CD4-positive, alpha-beta T cell treated with Interleukin-15 for 4 hours (primary cell): Measurements from ENCODE around the gene PSMD11.
A peak's percentile ranks its signal among the peaks of the same experiment; 100 is the strongest.

Experiments
- DNase-seq: peaks from one replicate; pipeline ENCODE4 v3.0.0-alpha.2; 2020; ENCODE audit warnings: low spot score

The PSMD11 gene

DNA sequence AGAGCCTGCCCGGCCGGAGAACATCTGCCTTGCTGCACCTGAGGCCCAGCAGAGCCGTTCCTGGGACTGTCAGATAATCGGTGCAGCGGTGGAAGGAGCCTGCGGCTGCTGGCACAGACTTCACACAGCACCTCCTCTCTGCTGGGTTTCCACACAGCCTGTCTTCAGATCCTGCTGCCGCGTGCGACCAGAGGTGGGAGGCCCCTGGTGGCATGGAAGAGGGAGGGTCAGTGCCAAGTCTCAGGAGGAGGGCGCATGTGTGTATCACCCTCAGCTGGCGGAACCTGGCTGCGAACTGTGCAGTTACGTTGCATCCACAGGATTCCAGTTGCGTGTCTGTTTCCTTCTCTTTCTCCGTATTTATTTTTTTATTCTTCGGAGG is 45.8 kb downstream of the PSMD11 start:
- DNase-seq, result no peak

DNA sequence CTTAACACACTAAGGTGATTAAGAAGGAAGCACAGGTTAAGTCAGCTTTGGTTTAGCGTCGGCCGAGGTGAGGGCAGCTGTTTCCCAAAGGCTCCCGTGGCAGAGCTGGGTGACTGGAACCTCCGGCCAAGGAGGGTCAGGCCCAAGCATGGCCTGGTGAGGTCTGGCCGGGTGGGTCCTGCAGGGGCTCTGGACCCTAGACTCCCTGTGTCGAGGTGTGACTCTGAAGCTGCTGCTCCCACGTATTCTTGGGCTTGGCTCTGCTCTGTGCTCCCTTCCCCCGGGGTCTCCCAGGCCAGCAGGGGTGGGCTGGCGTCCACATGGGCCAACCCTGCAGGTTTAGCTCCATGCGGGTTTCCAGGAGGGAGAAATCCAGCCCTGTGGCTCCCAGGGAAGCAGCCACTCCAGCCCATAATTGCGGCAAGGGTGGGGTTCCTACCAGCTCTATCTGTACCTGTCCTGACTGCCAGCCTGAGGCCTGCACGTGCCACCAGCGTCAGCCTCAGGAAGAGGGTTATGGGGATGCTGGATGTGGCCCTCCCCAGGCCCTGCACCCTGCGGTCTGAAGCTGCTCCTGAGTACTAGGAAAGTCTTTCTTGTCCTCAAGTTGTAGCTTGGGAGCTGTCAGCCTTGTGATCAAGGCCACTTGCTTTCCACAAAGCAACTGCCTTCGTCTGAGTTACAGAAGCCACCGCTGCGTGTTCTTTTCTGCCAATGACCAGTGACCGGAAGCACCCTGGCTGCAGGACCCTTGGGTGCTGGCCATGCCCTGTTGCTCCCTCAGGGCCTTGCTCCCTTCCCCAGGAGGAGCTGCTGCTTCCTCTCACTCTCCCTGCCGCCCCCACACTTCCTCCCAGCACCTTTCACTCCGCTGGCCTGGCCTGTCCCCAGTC is 47.3 kb downstream of the PSMD11 start:
- no peak for DNase-seq

GRCh38 chr17:32492264-32492589 is 47.9 kb downstream of the PSMD11 start:
- no peak for DNase-seq

DNA sequence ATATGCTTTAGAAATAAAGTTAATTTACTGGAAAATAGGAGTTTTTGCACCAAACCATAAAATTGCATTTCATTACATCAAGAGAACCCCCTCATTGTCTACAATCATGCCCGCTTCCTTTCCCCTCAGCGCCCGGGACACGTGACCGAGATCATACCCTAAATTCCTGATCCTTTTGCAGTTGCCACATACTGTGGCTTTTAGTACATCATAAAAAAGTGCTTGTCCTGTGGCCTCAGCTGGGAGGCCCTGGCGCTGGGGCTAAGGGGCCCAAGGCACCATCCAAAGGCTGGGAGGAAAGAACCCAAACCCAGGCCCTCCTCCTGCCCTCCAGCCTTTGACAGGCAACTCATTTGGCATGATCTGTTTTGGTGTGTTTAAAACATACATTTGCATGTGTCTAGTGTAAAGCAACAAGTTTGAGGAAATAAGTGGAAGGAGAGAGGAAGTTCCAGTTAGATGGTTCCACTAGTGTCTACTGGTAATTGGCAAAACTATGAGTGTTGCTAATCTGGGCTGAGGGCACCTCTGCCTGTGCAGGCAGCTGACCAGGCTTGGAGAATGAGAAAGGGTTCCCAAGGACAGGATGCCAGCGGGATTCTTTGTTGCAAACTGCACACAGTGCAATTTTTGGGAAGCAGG is 48.5 kb downstream of the PSMD11 start:
- DNase-seq, result no peak

DNA sequence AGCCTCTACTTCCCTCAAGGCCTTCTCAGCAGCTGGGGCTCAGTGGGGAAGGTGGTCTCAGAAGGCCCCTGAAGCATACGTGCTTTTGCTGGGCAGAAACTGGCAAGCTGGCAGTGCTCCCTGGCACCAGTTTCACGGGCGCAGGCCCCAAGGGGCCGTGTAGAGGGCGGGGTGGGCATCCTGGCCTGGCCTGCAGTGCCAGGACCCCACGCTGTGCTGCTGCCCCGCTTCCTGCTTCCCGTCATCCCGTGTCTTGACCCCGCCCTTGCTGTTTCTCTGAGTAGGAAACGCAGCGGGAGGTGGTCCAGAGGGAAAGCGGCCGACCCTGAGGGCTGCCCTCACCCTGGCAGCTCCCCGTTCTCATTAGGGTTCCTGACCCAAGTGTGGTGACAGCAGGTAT is 49.3 kb downstream of the PSMD11 start:
- no peak for DNase-seq

- no peak for DNase-seq
Observed at GRCh38 chr17:32493976-32494513, 49.7 kb downstream of the PSMD11 start.

DNA sequence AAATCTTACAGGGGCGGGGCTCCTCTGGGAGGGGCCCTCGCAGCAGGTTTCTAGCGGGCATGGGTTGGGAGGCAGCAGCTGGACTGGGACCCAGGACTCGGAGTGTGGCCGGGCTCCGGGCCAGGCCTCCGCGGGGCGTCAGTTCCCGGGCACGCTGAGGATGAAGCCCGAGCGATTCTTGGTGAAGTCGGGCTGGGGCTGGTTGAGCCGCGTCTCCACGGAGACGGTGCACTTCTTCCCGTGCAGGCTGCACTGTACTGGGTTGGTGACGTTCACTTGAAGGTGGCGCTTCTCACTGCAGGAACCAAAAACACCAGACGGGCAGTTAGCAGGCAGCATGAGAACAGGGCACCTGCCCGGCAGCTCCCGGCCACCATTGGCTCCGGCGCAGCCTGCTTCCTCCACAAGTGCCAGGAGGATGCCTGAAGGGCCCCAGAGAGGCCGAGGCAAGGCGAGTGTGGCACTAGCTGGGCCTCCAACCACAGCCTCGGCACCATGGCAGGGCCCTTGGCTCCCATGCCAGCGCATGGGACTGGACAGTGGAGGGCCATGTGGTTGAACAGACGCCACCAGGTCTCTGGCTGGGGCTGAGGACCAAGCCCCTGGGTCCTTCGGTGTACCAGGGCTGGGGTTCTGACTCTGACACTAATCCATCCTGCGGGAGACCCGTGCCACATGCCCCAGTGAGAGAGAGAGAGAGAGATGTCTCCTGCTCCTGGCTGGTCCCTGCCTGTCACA is 50.5 kb downstream of the PSMD11 start:
- no peak for DNase-seq

GRCh38 chr17:32495359-32496231 is 51.3 kb downstream of the PSMD11 start:
- DNase-seq, result no peak

DNA sequence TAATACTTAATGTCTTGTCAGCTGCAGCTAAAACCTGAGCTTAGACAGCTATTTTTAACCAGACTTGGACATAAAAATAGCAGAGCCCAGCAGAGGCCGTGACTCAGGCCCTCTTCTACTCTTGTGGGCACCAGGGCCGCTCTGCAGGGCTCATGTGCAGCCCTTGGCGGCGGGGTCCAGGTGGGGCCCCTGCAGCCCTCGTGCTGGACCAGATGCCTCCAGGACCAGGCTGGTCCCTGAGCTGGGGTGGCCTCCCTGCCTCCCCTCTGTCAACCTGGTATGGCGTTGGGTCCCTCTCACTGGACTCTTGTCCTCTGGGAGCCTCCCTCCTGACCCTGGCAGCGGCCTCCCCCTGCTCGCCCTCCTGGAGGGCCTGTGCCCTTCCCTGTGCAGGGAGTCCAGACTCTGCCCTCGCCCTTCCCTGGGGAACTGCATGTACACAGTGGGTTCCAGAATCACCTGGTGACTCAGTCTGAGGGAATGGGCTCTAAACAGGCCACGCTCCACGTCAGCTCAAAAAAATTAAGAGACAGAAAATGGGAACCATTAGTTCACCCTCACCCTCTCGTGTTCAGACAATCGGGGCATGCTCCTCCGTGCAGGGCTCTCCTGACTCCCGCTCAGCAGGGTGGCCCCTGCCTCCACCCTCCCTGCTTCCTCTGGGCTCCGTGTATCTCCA is 52.2 kb downstream of the PSMD11 start:
- DNase-seq, result no peak

GRCh38 chr17:32497431-32498205 is 53.3 kb downstream of the PSMD11 start:
- no peak for DNase-seq

DNA sequence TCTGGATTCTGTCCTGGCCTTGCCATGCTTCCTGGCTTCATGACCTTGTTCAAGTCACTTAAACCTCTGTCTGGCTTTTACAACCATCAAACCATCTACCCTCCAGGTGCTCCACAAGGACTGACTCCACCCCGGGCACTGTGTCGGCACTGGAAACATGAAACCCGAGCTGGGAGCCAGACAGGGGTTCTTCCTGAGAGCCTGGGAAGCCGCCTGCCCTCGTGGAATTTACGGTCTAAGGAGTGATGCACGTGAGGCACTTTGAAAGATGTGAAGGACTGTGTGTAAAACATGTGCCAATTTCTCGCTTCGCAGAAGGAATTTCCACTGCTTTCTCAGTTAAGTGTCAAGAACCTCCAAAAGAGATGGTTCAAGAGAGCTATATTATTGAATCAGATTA is 54.1 kb downstream of the PSMD11 start:
- DNase-seq, result no peak

DNA sequence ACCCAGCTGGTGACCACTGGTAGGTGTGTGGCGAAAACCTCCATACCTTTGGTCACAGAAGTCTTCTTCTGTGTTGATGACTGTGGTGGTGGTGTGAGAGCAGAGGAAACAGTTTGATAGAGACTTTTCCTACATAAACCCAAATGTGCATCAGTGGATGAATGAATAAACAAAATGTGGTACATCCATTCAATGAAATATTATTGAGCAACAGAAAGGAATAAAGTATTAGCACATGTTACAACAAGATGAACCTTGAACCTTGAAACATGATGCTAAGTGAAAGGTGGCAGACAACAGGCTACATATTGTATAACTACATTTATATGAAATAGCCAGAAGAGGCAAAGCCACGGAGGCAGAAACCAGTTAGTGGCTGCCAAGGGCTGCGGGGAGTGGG is 57.7 kb downstream of the PSMD11 start:
- DNase-seq, result no peak

GRCh38 chr17:32502710-32503109 is 58.4 kb downstream of the PSMD11 start:
- no peak for DNase-seq

DNA sequence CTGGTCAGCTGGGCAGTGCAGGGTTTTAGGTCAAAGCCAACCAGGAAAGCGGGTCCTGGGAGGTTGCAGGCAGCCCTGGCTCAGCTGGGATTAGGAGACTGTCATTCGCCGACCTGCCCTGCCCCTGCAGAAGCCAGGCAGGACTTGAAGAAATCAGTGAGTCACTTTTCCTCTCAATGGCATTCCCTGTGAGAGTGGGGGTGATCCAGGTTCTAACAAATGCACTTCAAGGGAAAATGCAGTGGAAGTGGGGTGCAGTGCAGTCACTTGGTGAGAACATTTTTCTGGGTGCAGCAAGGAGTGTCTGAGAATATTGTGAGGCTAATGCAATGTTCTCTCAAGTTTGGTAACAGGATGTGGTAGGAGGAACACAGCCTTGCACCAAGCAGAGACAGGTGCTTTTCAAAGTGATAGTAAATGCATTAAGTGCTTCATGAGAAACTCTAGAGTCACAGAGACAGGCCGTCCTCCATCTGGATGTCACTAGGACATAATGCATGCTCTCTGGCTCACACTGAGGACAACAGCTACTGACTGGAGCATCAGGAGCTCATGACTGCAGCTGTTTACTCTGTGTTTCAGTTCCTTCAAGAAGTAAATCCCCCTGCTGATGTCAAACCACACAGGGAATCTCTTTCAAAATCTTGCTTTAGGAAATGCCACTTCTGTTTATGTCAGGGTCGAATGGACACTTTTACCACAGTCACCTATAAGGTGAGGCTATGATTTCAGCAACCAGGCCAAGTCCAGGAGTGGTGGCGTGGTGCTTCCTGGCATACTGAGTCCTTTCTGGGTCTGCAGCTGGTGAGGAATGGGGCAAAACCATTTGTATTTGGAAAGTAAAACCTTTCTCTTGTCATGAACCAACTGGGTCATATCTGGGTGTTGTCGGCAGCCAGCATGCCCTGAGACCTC is 59.2 kb downstream of the PSMD11 start:
- peak; percentile 65 for DNase-seq

- no peak for DNase-seq
Observed at GRCh38 chr17:32504166-32504990, 60.1 kb downstream of the PSMD11 start.

DNA sequence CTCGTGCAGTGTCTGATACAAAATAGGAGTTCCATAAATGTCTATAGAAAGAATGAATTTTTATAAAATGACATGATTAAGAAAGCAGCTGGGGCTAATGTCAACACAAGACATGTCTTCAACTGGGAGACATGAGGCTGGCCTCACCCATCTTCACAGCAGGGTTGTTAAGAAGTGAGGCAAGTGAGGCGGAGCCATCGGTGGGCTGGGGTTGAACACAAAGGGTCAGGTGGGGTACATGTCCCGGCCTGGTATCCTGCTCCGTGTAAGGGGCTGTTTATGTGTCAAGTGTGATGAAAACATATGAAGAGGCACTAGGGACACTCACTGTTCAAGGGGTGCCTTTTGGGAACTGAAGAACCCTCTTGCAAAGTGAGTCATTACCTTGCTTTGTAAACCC is 64.6 kb downstream of the PSMD11 start:
- DNase-seq, result no peak

GRCh38 chr17:32510466-32510865 is 66.2 kb downstream of the PSMD11 start:
- DNase-seq, result no peak

DNA sequence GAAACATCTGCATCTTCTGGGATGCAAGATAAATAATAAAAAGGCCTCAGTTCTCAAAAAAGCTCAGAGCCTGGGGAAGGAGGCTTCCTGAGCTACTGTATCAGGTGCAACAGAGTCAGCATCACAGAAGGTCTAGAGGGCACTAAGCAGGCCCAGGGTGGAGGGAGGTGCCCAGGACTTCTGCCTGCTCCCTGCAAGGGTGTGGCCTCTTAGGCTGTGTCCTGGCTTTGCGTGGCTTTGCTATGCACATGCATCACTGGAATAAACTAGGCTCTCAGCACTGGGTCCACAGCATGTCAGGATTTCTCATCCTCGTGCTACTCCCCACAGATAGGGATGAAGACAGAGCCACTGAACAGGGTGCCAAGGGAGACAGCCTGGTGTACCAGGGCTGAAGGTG is 68.0 kb downstream of the PSMD11 start:
- no peak for DNase-seq
